ENCODE data around the gene MUC20.

- TF ChIP-seq POLR2A (IDR thresholded peaks at IDR 0.05; ENCODE audit: control extremely low read depth in 1 of 2, low read depth in 2 of 2, low read length in 2 of 2) = no peak
- no peak for TF ChIP-seq CEBPB (IDR thresholded peaks at IDR 0.05; ENCODE audit: low read depth, low read length)
- no peak for TF ChIP-seq POLR2AphosphoS5 (IDR thresholded peaks at IDR 0.05; ENCODE audit: low read depth, low read length)
- TF ChIP-seq RAD21 (IDR thresholded peaks at IDR 0.05 in 1 of 2, conservative IDR thresholded peaks at IDR 0.05 in 1 of 2; ENCODE audit: low read depth in 2 of 2, low read length in 2 of 2) = no peak
- no peak for TF ChIP-seq CTCF (IDR thresholded peaks at IDR 0.05; ENCODE audit: control extremely low read depth in 1 of 3, insufficient read depth in 1 of 3, low read depth in 1 of 3, low read length in 3 of 3)
- no peak for TF ChIP-seq SUZ12 (IDR thresholded peaks at IDR 0.05; ENCODE audit: low read length)
These were observed 10.7 kb downstream of the MUC20 start for GRCh38 chr3:195731356-195731905.

Measured in H1 (cell line).